Measurements from ENCODE around the gene RHOC.

RHOC gene

GRCh38 chr1:112687361-112687760 lies 19.6 kb downstream of the RHOC start:
- TF ChIP-seq, protein P1, sequence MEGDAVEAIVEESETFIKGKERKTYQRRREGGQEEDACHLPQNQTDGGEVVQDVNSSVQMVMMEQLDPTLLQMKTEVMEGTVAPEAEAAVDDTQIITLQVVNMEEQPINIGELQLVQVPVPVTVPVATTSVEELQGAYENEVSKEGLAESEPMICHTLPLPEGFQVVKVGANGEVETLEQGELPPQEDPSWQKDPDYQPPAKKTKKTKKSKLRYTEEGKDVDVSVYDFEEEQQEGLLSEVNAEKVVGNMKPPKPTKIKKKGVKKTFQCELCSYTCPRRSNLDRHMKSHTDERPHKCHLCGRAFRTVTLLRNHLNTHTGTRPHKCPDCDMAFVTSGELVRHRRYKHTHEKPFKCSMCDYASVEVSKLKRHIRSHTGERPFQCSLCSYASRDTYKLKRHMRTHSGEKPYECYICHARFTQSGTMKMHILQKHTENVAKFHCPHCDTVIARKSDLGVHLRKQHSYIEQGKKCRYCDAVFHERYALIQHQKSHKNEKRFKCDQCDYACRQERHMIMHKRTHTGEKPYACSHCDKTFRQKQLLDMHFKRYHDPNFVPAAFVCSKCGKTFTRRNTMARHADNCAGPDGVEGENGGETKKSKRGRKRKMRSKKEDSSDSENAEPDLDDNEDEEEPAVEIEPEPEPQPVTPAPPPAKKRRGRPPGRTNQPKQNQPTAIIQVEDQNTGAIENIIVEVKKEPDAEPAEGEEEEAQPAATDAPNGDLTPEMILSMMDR (conservative IDR thresholded peaks at IDR 0.05) = no peak
- no peak for TF ChIP-seq ZFX (IDR thresholded peaks at IDR 0.05)
- H3K27ac ChIP-seq = peak overlapping the region; percentile 72

GRCh38 chr1:112686835-112687234 lies 20.1 kb downstream of the RHOC start:
- TF ChIP-seq, protein P1 (conservative IDR thresholded peaks at IDR 0.05) = no peak
- no peak for TF ChIP-seq ZFX (IDR thresholded peaks at IDR 0.05)
- no peak overlapping the region for H3K27ac ChIP-seq

GRCh38 chr1:112686417-112686816 lies 20.5 kb downstream of the RHOC start:
- no peak overlapping the region for H3K27ac ChIP-seq

DNA sequence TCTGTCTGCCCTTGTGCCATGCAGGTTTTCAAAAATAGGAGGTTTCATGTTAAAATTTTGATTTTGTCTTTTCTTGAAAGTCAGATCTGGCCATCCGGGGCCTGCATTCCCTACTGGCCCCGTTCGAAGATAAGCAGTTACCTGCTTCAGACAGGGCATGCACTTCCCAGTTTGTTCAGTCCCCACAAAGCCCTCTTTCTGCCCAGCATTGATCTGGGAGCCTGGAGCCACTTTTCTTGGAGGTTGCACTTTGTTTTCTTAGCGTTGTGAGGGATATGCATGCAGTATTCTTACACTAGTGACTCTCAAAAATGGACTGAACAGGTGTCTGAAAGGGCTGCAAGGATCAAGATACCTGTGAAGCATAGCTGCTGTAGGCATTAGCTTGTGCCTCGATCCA lies 21.0 kb downstream of the RHOC start:
- no peak overlapping the region for H3K27ac ChIP-seq
- TF ChIP-seq, protein P1 (conservative IDR thresholded peaks at IDR 0.05) = no peak
- TF ChIP-seq ZFX (IDR thresholded peaks at IDR 0.05) = no peak

More at GRCh38 chr1:112686417-112686816, 20.5 kb downstream of the RHOC start:
- TF ChIP-seq ZFX (IDR thresholded peaks at IDR 0.05) = no peak
- TF ChIP-seq, protein P1 (conservative IDR thresholded peaks at IDR 0.05) = no peak

DNA sequence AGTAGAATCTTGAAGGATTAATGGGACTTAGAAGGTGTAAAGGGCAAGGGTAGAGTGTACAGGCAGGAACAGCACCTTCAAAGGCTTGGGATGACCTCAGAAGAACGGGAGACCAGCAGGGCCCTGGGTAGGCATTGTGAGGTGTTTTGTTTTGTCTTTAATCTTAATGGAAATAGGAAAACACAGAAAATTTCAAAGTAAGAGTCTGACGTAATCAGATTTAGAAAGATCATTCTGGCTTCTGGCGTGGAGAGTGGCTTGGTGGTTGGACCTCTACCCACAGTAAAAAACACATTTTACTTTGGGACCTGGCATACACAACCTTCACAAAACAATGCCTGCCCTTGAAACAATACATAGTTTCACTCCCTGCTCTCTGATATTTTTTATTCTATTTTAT lies 28.3 kb downstream of the RHOC start:
- H3K27ac ChIP-seq = no peak overlapping the region
- no peak for TF ChIP-seq ZFX (IDR thresholded peaks at IDR 0.05)
- TF ChIP-seq, protein P1 (conservative IDR thresholded peaks at IDR 0.05) = no peak

GRCh38 chr1:112677501-112677900 lies 29.4 kb downstream of the RHOC start:
- TF ChIP-seq, protein P1 (conservative IDR thresholded peaks at IDR 0.05) = no peak
- TF ChIP-seq ZFX (IDR thresholded peaks at IDR 0.05) = no peak

GRCh38 chr1:112676543-112676942 lies 30.4 kb downstream of the RHOC start:
- no peak for TF ChIP-seq ZFX (IDR thresholded peaks at IDR 0.05)
- TF ChIP-seq, protein P1 (conservative IDR thresholded peaks at IDR 0.05) = no peak
- no peak overlapping the region for H3K27ac ChIP-seq

More at GRCh38 chr1:112677501-112677900, 29.4 kb downstream of the RHOC start:
- no peak overlapping the region for H3K27ac ChIP-seq
